H1 (cell line): ENCODE measurements around the gene LRRC74B. TPM values are rescaled to one million over a fixed set of nuclear protein-coding genes. Genes with fewer than 3 reads are reported as not detected.

Experiments used
- CEBPB ChIP-seq: IDR thresholded peaks from 2 replicates; pipeline ENCODE4 v1.6.1; 2012; ENCODE audit warnings: low read depth, low read length
- CHD7 ChIP-seq: fragments of 300-600 bp; sonication (generic); IDR thresholded peaks from 2 replicates; pipeline ENCODE4 v1.7.1; 2012; ENCODE audit warnings: low read length, moderate library complexity, mild to moderate bottlenecking, inconsistent platforms; ENCODE audit not compliant: insufficient replicate concordance
- KDM5A ChIP-seq: fragments of 200-600 bp; IDR thresholded peaks from 2 replicates; pipeline ENCODE4 v1.7.1; 2012; ENCODE audit warnings: mild to moderate bottlenecking, low read length, inconsistent platforms, mixed read lengths
- polyA plus RNA-seq, 7 experiments: library from polyadenylated mRNA; depleted of rRNA in 3 of 7; stranded (reverse) in 5 of 7; unstranded in 2 of 7; fragments of >200 nt in 5 of 7; fragments of 200-250 nt in 2 of 7; gene quantifications; 1 replicate in 5 of 7; 2 replicates in 1 of 7; 4 replicates in 1 of 7; pipeline versions ENCODE4 v1.2.1 to v1.2.3, GENCODE V29; 2011 to 2013; ENCODE audit warnings: missing spikeins in 2 of 7, mixed read lengths in 2 of 7
- total RNA-seq: library from RNA; stranded (reverse); fragmentation: NEBNext Ultra II Directional; extraction: Animal tissue kit (Norgen Biotek cat#: 25700); gene quantifications from 2 replicates; pipeline ENCODE4 v1.2.1, GENCODE V29; 2021

The LRRC74B gene
- total and polyA plus RNA-seq, 2 of the 8 experiments (the other 6 are each of a cell fraction or from before 2014, with no cell fraction given): not detected

- TF ChIP-seq CHD7 (no peak), CEBPB (peak; percentile 37; the same call in 1 of the 2 replicates), KDM5A (no peak)
Measured at GRCh38 chr22:21020802-21021429, 24.8 kb upstream of the LRRC74B start (continued).
